ENCODE results near the gene PLA2G6.
"Not testable (repeated sequence)": the region's sequence is repeated elsewhere in the genome, so short reads cannot be mapped to it uniquely, and the experiment has no call there.

Gene PLA2G6

GRCh38 chr22:38120359-38121110, 61.1 kb downstream of the PLA2G6 start:
- Histone ChIP-seq H3K27ac (ENCODE audit: extremely low read depth, low read depth, low read length) (no peak overlapping the region), H3K36me3 (ENCODE audit: control insufficient read depth in 2 of 2, insufficient read depth in 1 of 2, low read length in 2 of 2) (peaks cover 0 to 5% of the 10 kb centered on the region in 2 experiments; a peak in 1 of 3 replicates), H3K9me3 (ENCODE audit: control insufficient read depth, insufficient read depth, low read depth, low read length) (no peaks in the 10 kb centered on the region), H3K4me1 (ENCODE audit: control insufficient read depth, insufficient read depth, low read length) (no peaks in the 10 kb centered on the region), H3K4me3 (ENCODE audit: low read depth, low read length) (no peak overlapping the region)
- CTCF ChIA-PET: no interaction called here
- POLR2A ChIA-PET: no interaction called here
- TF ChIP-seq KLF9 (tag by site-specific recombination; IDR thresholded peaks at IDR 0.05; ENCODE audit: low read depth) (peak; percentile 34; the same call in 1 of the 2 replicates), KLF1 (tag by site-specific recombination; IDR thresholded peaks at IDR 0.05) (peak; percentile 73; the same call in 1 of the 2 replicates), ZNF747 (tag by site-specific recombination; IDR thresholded peaks at IDR 0.05) (no peak)

GRCh38 chr22:38118747-38119146, 62.9 kb downstream of the PLA2G6 start:
- not testable (repeated sequence) for H3K9me3 ChIP-seq (ENCODE audit: control insufficient read depth, insufficient read depth, low read depth, low read length)
- CTCF ChIA-PET: interaction anchor here (0.6 to 0.9 kb wide), 2 partner anchors 111 to 301 kb away, joined by 3 read pairs; no protein-coding TSS in a partner anchor

GRCh38 chr22:38118182-38118581, 63.4 kb downstream of the PLA2G6 start:
- Histone ChIP-seq H3K9me3 (ENCODE audit: control insufficient read depth, insufficient read depth, low read depth, low read length) (no peaks in the 10 kb centered on the region), H3K4me3 (ENCODE audit: low read depth, low read length) (no peak overlapping the region), H3K4me1 (ENCODE audit: control insufficient read depth, insufficient read depth, low read length) (no peaks in the 10 kb centered on the region; the same call in 1 of the 2 replicates), H3K27ac (ENCODE audit: extremely low read depth, low read depth, low read length) (no peak overlapping the region), H3K36me3 (ENCODE audit: control insufficient read depth in 2 of 2, insufficient read depth in 1 of 2, low read length in 2 of 2) (peaks cover 0 to 9% of the 10 kb centered on the region in 2 experiments; a peak in 1 of 3 replicates)
- ChIA-PET POLR2A (interaction anchor here (0.6 kb wide), 1 partner anchor 62 kb away, joined by 4 read pairs; no protein-coding TSS in a partner anchor), CTCF (interaction anchor here (0.6 kb wide), 2 partner anchors 140 to 301 kb away, joined by 3 read pairs; no protein-coding TSS in a partner anchor)
- TF ChIP-seq ZNF311 (tag by site-specific recombination; IDR thresholded peaks at IDR 0.05; ENCODE audit: borderline replicate concordance) (no peak), ZNF664 (tag by site-specific recombination; IDR thresholded peaks at IDR 0.05) (no peak), ZFP41 (tag by site-specific recombination; IDR thresholded peaks at IDR 0.05; ENCODE audit: borderline replicate concordance) (no peak), ZNF707 (tag by site-specific recombination; IDR thresholded peaks at IDR 0.05) (no peak), PBX3 (CRISPR knock-in tag; IDR thresholded peaks at IDR 0.05) (no peak), ZNF211 (tag by site-specific recombination; IDR thresholded peaks at IDR 0.05; ENCODE audit: low read depth) (no peak), ZNF518A (tag by site-specific recombination; conservative IDR thresholded peaks at IDR 0.05; ENCODE audit: low read depth) (no peak), ZNF324 (tag by site-specific recombination; IDR thresholded peaks at IDR 0.05) (no peak), WT1 (tag by site-specific recombination; IDR thresholded peaks at IDR 0.05) (no peak), ZNF510 (tag by site-specific recombination; IDR thresholded peaks at IDR 0.05; ENCODE audit: insufficient replicate concordance) (no peak), SP2 (tag by site-specific recombination; IDR thresholded peaks at IDR 0.05) (no peak), ZSCAN16 (tag by site-specific recombination; IDR thresholded peaks at IDR 0.05) (no peak), ZNF529 (tag by site-specific recombination; IDR thresholded peaks at IDR 0.05; ENCODE audit: insufficient replicate concordance) (no peak), ZNF843 (tag by site-specific recombination; IDR thresholded peaks at IDR 0.05) (no peak), GFI1B (tag by site-specific recombination; IDR thresholded peaks at IDR 0.05) (no peak), ZNF530 (tag by site-specific recombination; IDR thresholded peaks at IDR 0.05; ENCODE audit: low read depth) (no peak), ZNF654 (tag by site-specific recombination; IDR thresholded peaks at IDR 0.05; ENCODE audit: low read depth) (no peak), ZNF488 (tag by site-specific recombination; IDR thresholded peaks at IDR 0.05) (no peak), BCL11A (tag by site-specific recombination; IDR thresholded peaks at IDR 0.05; ENCODE audit: low read depth) (no peak), ZNF10 (tag by site-specific recombination; IDR thresholded peaks at IDR 0.05) (no peak)

More at GRCh38 chr22:38118747-38119146, 62.9 kb downstream of the PLA2G6 start:
- H3K4me3 ChIP-seq (ENCODE audit: low read depth, low read length); H3K36me3 ChIP-seq (ENCODE audit: control insufficient read depth in 2 of 2, insufficient read depth in 1 of 2, low read length in 2 of 2); H3K4me1 ChIP-seq (ENCODE audit: control insufficient read depth, insufficient read depth, low read length); POLR2A ChIA-PET; H3K27ac ChIP-seq (ENCODE audit: extremely low read depth, low read depth, low read length): not testable (repeated sequence)
- TF ChIP-seq ZNF121 (tag by site-specific recombination; IDR thresholded peaks at IDR 0.05): peak; percentile 94
